Glutamatergic neuron (in vitro differentiated cells): ENCODE data around the gene TMEM30A. TPM values are rescaled to one million over a fixed set of nuclear protein-coding genes. Genes with fewer than 3 reads are reported as not detected.

Experiments used
- DNase-seq: peaks from one replicate; pipeline ENCODE4 v3.0.0; 2022
- H3K27ac Mint-ChIP-seq: one replicate; pipeline ENCODE4 v1.8.0; 2020; ENCODE audit warnings: mild to moderate bottlenecking, mixed read lengths, inconsistent platforms; ENCODE audit not compliant: unreplicated experiment
- H3K27me3 Mint-ChIP-seq: one replicate; pipeline ENCODE4 v1.8.0; 2020; ENCODE audit warnings: mild to moderate bottlenecking, moderate library complexity, mixed read lengths, inconsistent platforms; ENCODE audit not compliant: unreplicated experiment
- H3K36me3 Mint-ChIP-seq: one replicate; pipeline ENCODE4 v1.8.0; 2020; ENCODE audit warnings: mild to moderate bottlenecking, mixed read lengths, inconsistent platforms; ENCODE audit not compliant: unreplicated experiment
- H3K4me1 Mint-ChIP-seq: one replicate; pipeline ENCODE4 v1.8.0; 2020; ENCODE audit warnings: mild to moderate bottlenecking, low read depth, mixed read lengths, inconsistent platforms; ENCODE audit not compliant: unreplicated experiment
- H3K4me3 Mint-ChIP-seq: one replicate; pipeline ENCODE4 v1.8.0; 2020; ENCODE audit warnings: mild to moderate bottlenecking, mixed read lengths, inconsistent platforms; ENCODE audit not compliant: unreplicated experiment
- H3K9me3 Mint-ChIP-seq: one replicate; pipeline ENCODE4 v1.8.0; 2020; ENCODE audit warnings: mild to moderate bottlenecking, moderate library complexity, mixed read lengths, inconsistent platforms; ENCODE audit not compliant: unreplicated experiment
- CTCF ChIP-seq: fragments of 200-600 bp; sonication (generic); IDR thresholded peaks from one replicate; pipeline ENCODE4 v1.5.0; 2021; ENCODE audit not compliant: partially characterized antibody, unreplicated experiment
- total RNA-seq: library from RNA; stranded (reverse); fragmentation: NEBNext Ultra II Directional; extraction: Animal tissue kit (Norgen Biotek cat#: 25700); gene quantifications from one replicate; pipeline ENCODE4 v1.2.1, GENCODE V29; 2021; ENCODE audit not compliant: unreplicated experiment

TMEM30A gene
- total RNA-seq, 1 donor from 2014 or later = 88.3 TPM

GRCh38 chr6:75307364-75308004 is 22.9 kb upstream of the TMEM30A start:
- H3K27me3 Mint-ChIP-seq = no peaks in the 10 kb centered on the region
- H3K4me3 Mint-ChIP-seq = no peak overlapping the region
- no peaks in the 10 kb centered on the region for H3K36me3 Mint-ChIP-seq
- no peak overlapping the region for H3K27ac Mint-ChIP-seq
- H3K4me1 Mint-ChIP-seq = no peaks in the 10 kb centered on the region
- no peak for TF ChIP-seq CTCF
- no peaks in the 10 kb centered on the region for H3K9me3 Mint-ChIP-seq
- DNase-seq = no peak

- H3K27ac Mint-ChIP-seq = no peak overlapping the region
- H3K9me3 Mint-ChIP-seq = no peaks in the 10 kb centered on the region
- no peak overlapping the region for H3K4me3 Mint-ChIP-seq
- no peaks in the 10 kb centered on the region for H3K27me3 Mint-ChIP-seq
- no peaks in the 10 kb centered on the region for H3K36me3 Mint-ChIP-seq
- no peaks in the 10 kb centered on the region for H3K4me1 Mint-ChIP-seq
- no peak for TF ChIP-seq CTCF
- DNase-seq = no peak
These were observed 21.5 kb upstream of the TMEM30A start for GRCh38 chr6:75306064-75306463.

GRCh38 chr6:75305573-75305972 is 21.0 kb upstream of the TMEM30A start:
- Mint-ChIP-seq H3K27me3 (no peaks in the 10 kb centered on the region), H3K4me1 (peaks cover 2% of the 10 kb centered on the region), H3K4me3 (no peak overlapping the region), H3K36me3 (no peaks in the 10 kb centered on the region), H3K9me3 (no peaks in the 10 kb centered on the region), H3K27ac (no peak overlapping the region)
- no peak for DNase-seq
- TF ChIP-seq CTCF = no peak

- H3K36me3 Mint-ChIP-seq = no peaks in the 10 kb centered on the region
- H3K4me1 Mint-ChIP-seq = peaks cover 9% of the 10 kb centered on the region
- DNase-seq = no peak
- no peak for TF ChIP-seq CTCF
- no peaks in the 10 kb centered on the region for H3K27me3 Mint-ChIP-seq
- no peak overlapping the region for H3K27ac Mint-ChIP-seq
- no peaks in the 10 kb centered on the region for H3K9me3 Mint-ChIP-seq
- no peak overlapping the region for H3K4me3 Mint-ChIP-seq
These were observed 17.7 kb upstream of the TMEM30A start for GRCh38 chr6:75302280-75302679.

- DNase-seq = no peak
- no peak for TF ChIP-seq CTCF
- H3K4me3 Mint-ChIP-seq = no peak overlapping the region
- H3K27ac Mint-ChIP-seq = no peak overlapping the region
- peaks cover 9% of the 10 kb centered on the region for H3K4me1 Mint-ChIP-seq
- H3K36me3 Mint-ChIP-seq = no peaks in the 10 kb centered on the region
- no peaks in the 10 kb centered on the region for H3K9me3 Mint-ChIP-seq
- no peaks in the 10 kb centered on the region for H3K27me3 Mint-ChIP-seq
These were observed 16.9 kb upstream of the TMEM30A start for GRCh38 chr6:75301537-75301936.
